Measurements from ENCODE around the gene FBXW5.

FBXW5 gene

DNA sequence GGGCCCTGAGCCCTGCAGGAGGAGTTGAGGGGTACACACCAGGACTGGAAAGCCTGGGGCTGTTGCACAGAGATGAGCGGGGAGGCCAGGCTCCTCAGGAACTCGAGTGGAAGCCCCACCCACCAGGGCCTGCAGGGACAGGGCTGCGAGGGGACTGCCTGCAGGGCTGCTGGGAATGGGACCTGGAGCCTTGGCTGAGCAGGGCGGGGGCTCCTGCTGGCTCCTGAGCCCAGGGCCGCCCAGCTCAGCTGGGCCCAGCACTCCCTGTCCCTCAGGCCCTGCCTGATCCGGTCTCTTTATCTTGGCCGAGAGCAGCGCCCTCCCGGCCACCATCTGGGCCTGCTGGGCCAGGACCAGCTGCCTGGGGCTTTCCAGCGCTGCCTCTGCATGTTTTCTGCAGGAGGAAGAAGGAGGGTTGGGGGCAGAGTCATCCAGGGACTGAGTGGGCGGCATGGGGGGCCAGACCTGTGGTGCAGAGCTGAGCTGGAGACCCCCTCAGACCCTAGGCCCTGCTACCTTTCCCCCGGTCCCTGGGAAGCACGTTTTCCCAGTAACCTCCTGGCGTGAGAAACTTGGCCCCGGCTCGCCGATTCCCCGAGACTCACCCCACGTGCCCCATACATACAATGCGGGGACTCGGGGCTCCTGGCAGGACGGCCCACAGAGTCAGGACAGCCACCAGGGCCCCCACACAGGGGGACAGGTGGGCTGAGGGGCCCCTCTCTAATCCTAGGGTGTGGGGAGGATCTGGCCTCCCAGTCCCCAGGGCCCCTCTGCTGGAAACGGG, 16.9 kb upstream of the FBXW5 start:
- H3K36me3 Mint-ChIP-seq = peaks cover 4% of the 10 kb centered on the region
- peaks cover 16% of the 10 kb centered on the region for H3K27me3 Mint-ChIP-seq
- H3K4me1 Mint-ChIP-seq = peaks cover 14% of the 10 kb centered on the region
- no peak overlapping the region for H3K27ac Mint-ChIP-seq
- peaks cover 4% of the 10 kb centered on the region for H3K9me3 Mint-ChIP-seq
- ATAC-seq (ENCODE audit: low read depth) (no peak), DNase-seq (ENCODE audit: low spot score in 2 of 2) (no peak)
- no peak overlapping the region for H3K4me3 Mint-ChIP-seq

DNA sequence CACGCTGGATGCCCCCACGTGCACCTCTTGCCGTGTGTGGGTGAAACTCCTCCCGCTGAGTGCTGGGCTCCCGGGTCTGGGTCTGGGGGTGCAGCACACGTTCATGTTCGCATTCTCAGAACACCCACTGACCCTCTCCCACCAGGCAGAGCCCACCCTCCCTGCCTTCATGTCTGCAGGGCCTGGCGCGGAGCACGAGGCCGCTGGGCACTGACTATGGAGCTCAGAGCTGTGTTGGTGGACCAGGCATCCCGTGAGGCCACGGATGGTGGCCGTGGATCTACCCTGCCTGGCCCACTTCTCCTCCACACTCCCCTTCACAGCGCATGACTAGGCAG, 16.4 kb upstream of the FBXW5 start:
- H3K4me1 Mint-ChIP-seq = peaks cover 10% of the 10 kb centered on the region
- peaks cover 4% of the 10 kb centered on the region for H3K9me3 Mint-ChIP-seq
- no peak for DNase-seq (ENCODE audit: low spot score in 2 of 2)
- no peak overlapping the region for H3K4me3 Mint-ChIP-seq
- ATAC-seq (ENCODE audit: low read depth) = no peak
- H3K36me3 Mint-ChIP-seq = peaks cover 4% of the 10 kb centered on the region
- H3K27me3 Mint-ChIP-seq = peaks cover 17% of the 10 kb centered on the region
- H3K27ac Mint-ChIP-seq = no peak overlapping the region

DNA sequence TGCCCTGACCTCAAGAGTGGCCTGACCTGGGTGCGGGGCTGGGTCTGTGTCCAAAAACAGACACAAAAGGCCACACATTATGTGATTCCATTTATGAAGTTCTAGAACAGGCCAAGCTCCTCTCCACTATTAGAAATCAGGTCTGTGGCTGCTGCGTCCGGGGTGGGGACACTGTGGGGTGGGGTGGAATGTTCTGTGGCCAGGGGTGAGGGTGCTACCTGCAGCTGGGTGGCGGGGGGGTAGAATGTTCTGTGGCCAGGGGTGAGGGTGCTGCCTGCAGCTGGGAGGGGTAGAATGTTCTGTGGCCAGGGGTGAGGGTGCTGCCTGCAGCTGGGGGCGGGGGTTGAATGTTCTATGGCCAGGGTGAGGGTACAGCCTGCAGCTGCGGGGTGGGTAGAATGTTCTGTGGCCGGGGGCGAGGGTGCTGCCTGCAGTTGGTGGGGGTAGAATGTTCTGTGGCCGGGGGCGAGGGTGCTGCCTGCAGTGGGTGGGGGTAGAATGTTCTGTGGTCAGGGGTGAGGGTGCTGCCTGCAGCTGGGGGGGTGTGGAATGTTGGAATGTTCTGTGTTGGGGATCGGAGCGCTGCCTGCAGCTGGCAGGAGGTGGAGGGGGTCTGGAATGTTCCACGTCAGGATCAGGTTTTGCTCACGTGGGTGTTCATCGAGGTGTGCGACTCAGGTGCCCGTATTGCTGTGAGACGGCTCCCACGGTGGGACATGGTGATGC, 15.8 kb upstream of the FBXW5 start:
- ATAC-seq (ENCODE audit: low read depth) = no peak
- Mint-ChIP-seq H3K27me3 (peaks cover 13% of the 10 kb centered on the region), H3K27ac (no peak overlapping the region), H3K4me3 (no peak overlapping the region), H3K4me1 (peaks cover 6% of the 10 kb centered on the region), H3K36me3 (peaks cover 4% of the 10 kb centered on the region), H3K9me3 (peaks cover 4% of the 10 kb centered on the region)
- no peak for DNase-seq (ENCODE audit: low spot score in 2 of 2)

DNA sequence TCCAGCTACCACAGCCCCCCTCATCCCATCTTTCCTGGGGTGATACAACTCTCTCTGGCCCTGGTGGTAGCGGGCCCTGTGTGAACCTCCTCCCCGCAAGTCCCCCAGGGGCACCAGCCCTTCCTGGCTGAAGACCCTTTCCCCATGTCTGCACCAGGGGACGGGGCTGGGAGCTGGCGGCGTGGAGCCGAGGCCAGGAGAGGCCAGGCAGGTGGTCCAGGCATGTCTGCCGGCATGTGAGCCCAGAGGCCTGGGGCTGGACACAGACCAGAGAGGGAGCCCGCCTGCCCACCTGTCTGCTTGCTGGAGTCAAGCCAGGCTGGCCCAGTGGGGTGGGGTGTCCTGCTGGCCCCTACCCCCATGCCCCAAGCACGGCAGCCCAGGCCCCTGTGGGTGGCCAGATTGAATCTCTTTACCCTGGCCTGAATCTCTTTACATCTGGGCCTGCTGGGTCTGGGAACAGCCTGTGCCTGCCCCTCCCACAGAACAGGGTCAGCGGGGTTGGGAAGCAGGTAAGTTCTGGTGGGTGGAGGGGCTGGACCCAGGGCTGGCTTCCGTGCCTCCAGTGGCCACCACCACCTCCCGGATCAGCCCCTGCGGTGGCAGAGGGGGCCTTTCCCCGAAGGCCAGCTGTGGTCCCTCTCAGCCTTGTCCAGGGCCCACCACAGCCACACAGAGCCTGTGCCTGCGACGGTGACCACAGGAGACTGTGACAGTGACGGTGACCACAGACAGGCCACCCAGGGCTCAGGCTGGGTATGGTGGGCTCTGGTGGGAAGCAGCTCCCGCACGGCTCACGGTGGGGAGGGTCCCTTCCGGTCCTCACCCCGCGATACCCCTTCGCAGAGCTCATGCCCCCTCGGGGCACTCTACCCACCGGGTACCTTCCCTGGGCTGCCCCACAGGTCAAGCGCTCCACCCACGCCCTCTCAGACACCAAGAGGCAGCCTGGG, 14.6 kb upstream of the FBXW5 start:
- Mint-ChIP-seq H3K4me3 (no peak overlapping the region), H3K9me3 (peaks cover 4% of the 10 kb centered on the region), H3K27ac (no peak overlapping the region), H3K4me1 (peaks cover 5% of the 10 kb centered on the region), H3K36me3 (peaks cover 4% of the 10 kb centered on the region), H3K27me3 (peaks cover 20% of the 10 kb centered on the region)
- no peak for ATAC-seq (ENCODE audit: low read depth)
- DNase-seq (ENCODE audit: low spot score in 2 of 2) = no peak

DNA sequence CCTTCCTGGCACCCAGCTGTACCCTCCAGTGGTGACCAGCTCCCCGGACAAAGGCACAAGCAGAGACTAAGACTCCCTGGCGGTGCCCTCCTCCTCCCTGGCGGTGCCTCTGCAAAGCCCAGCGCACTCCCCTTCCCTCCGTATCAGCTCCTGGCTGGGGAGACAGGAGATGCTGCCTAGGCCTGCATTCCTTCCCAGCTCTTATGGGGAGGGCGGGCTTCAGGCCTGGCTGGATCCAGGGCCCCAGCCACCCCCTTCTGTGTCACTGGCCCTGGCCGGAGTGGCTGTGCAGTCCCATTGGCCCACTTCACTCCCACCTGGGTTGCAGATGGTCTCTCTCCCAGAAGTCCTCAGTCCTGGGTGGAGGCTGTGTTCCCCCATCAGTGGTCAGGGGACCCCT, 13.9 kb upstream of the FBXW5 start:
- DNase-seq (ENCODE audit: low spot score in 2 of 2) = no peak
- Mint-ChIP-seq H3K4me3 (no peak overlapping the region), H3K4me1 (peaks cover 5% of the 10 kb centered on the region), H3K27me3 (peaks cover 20% of the 10 kb centered on the region), H3K27ac (no peak overlapping the region), H3K36me3 (peaks cover 4% of the 10 kb centered on the region), H3K9me3 (peaks cover 4% of the 10 kb centered on the region)
- no peak for ATAC-seq (ENCODE audit: low read depth)

DNA sequence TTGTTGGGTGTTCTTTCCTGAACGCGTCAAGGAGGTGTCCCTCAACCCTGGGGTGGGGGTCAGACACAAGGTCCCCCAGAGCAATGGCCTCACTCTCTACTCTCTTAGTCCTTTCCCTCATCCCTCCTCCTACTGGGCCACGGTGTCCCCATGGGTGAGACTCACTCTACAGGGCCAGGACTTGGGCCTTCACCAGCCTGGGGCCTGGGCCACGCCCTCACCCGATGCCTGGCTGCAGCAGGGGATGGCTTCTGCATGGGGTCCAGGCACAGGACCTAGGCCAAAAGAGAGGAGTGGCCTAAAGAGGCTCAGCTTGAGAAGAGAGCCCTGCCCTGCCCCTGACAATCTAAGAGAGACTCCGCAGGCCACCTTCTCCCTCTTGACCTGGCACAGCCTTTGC, 13.4 kb upstream of the FBXW5 start:
- peaks cover 4% of the 10 kb centered on the region for H3K36me3 Mint-ChIP-seq
- peaks cover 5% of the 10 kb centered on the region for H3K4me1 Mint-ChIP-seq
- H3K4me3 Mint-ChIP-seq = no peak overlapping the region
- H3K27ac Mint-ChIP-seq = no peak overlapping the region
- DNase-seq (ENCODE audit: low spot score in 2 of 2) (no peak), ATAC-seq (ENCODE audit: low read depth) (no peak)
- peaks cover 4% of the 10 kb centered on the region for H3K9me3 Mint-ChIP-seq
- H3K27me3 Mint-ChIP-seq = peaks cover 20% of the 10 kb centered on the region

DNA sequence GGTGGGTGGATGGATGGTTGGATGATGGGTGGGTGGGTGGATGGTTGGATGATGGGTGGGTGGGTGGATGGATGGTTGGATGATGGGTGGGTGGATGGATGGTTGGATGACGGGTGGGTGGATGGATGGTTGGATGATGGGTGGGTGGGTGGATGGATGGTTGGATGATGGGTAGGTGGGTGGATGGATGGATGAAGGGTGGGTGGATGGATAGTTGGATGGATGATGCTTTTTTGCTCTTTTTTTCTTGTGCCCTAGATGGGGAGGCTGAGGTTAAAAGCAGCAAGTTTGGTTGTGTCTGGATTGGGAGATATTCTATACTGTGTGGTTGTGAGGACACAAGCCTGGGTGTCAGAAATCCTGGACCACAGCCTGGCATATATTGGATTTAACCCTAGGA, 12.9 kb upstream of the FBXW5 start:
- Mint-ChIP-seq H3K9me3 (peaks cover 4% of the 10 kb centered on the region), H3K27ac (no peak overlapping the region), H3K4me1 (peaks cover 5% of the 10 kb centered on the region), H3K36me3 (peaks cover 4% of the 10 kb centered on the region), H3K27me3 (peaks cover 20% of the 10 kb centered on the region), H3K4me3 (no peak overlapping the region)
- DNase-seq (ENCODE audit: low spot score in 2 of 2) (no peak), ATAC-seq (ENCODE audit: low read depth) (no peak)

DNA sequence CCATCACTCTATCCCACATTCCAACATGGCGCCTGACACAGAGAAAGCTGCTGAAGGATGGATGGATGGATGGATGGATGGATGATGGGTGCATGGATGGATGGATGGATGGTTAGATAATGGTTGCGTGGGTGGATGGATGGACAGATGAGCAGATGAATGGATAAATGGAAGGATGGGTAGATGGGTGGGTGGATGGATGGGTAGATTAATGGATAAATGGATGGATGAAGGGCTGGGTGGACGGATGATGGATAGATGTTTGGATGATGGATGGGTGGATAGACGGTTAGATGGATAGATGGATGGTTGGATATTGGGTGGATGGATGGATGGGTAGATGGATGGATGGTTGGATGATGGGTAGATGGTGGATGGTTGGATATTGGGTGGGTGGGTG, 12.1 kb upstream of the FBXW5 start:
- ATAC-seq (ENCODE audit: low read depth) = no peak
- DNase-seq (ENCODE audit: low spot score in 2 of 2) = no peak
- Mint-ChIP-seq H3K4me3 (no peak overlapping the region), H3K27me3 (peaks cover 20% of the 10 kb centered on the region), H3K9me3 (peaks cover 4% of the 10 kb centered on the region), H3K36me3 (peaks cover 4% of the 10 kb centered on the region), H3K27ac (no peak overlapping the region), H3K4me1 (peaks cover 5% of the 10 kb centered on the region)

DNA sequence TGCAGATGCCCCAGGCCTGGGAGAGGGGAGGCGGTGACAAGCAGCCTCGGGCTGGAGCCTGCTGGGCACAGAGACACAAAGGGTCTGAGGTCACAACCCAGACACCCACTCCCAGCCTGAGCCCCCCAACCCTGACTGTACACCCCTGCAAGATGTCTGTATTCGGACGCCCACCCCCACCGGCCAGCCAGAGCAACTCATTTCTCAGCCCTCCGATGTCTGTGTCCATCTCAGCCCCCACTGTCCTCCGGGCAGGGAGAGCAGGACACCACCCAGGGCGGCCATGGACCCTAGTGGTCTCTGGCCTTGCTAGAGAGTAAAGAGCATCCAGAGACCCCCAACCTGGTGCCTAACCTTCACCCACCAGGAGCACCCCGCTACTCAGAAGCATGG, 11.4 kb upstream of the FBXW5 start:
- Mint-ChIP-seq H3K27ac (no peak overlapping the region), H3K4me1 (peaks cover 5% of the 10 kb centered on the region), H3K9me3 (peaks cover 4% of the 10 kb centered on the region), H3K4me3 (no peak overlapping the region), H3K27me3 (peaks cover 20% of the 10 kb centered on the region), H3K36me3 (peaks cover 4% of the 10 kb centered on the region)
- DNase-seq (ENCODE audit: low spot score in 2 of 2) (no peak), ATAC-seq (ENCODE audit: low read depth) (no peak)

DNA sequence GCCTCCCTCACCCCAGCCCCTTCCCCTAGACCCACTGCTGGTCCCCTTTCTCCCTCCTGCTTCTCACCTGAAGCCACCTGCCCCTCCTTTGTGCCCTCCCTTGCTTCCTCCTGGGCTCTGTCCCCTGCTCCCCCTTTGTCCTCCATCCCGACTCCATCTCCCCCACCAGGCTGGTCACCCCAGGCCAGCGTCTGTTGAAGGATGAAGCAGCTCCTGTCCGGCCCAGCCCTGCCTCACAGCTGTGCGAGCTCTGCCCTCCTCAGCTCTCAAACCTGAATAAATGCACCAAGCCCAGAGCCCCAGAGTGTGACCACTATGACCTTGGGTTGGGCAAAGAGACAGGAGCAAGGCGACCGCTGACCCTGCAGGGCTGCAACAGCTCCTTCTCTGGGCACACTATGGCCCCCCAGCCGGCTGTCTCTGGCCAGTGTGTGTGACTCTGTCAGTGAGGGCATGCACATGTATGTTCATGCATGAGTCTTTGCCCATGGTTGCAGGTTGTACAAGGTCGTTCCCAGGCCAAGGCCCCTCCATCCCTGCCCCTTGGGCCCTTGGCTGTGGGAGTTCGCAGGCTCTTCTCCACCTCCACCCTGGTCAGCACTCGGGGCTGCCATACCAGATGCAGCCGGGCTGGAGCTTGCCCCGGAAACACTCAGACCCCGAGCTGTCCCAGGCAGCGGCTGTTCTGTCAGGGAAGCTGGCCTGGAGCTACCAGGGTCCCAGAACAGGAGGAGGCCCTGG, 10.8 kb upstream of the FBXW5 start:
- Mint-ChIP-seq H3K27ac (no peak overlapping the region), H3K9me3 (peaks cover 4% of the 10 kb centered on the region), H3K4me3 (no peak overlapping the region)

DNA sequence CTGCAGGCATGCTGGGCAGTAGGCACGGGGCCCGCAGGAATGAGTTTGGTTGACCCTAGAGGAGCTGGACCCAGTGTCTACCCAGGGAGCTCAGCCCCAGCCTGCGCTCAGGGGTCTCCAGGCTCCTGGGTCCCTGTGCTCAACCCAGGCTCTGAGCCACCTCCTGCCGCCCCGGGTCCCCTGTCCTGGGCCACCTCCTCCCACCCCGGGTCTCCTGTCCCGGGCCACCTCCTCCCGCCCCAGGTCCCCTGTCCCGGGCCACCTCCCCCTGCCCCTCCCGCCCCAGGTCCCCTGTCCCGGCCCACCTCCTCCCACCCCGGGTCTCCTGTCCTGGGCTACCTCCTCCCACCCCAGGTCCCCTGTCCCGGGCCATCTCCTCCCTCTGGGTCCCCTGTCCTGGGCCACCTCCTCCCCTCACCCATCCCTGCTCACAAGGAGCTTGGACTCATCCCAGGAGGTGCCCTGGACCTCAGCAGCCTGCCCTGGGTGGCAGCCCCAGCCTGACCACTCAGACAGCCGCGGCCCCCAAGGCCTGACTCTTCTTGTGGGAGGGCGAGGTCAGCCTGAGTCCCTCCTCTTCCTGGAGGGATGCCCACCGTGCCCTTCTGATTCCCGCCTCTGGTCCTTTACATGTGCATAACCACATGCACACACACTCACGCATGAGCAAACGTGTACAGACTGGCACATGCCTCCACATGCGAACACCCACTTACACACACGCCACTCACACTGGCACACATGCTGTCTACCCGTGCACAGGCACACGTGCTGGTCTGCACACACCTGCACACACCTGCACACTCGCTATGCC, 9.9 kb upstream of the FBXW5 start:
- ATAC-seq (ENCODE audit: low read depth) = no peak
- peaks cover 4% of the 10 kb centered on the region for H3K9me3 Mint-ChIP-seq
- H3K27ac Mint-ChIP-seq = no peak overlapping the region
- H3K4me3 Mint-ChIP-seq = no peak overlapping the region
- H3K27me3 Mint-ChIP-seq = peaks cover 16% of the 10 kb centered on the region
- no peak for DNase-seq (ENCODE audit: low spot score in 2 of 2)
- peaks cover 7% of the 10 kb centered on the region for H3K4me1 Mint-ChIP-seq
- H3K36me3 Mint-ChIP-seq = peaks cover 4% of the 10 kb centered on the region

More for the DNA sequence above, 10.8 kb upstream of the FBXW5 start:
- DNase-seq (ENCODE audit: low spot score in 2 of 2) = no peak
- Mint-ChIP-seq H3K4me1 (peaks cover 5% of the 10 kb centered on the region), H3K36me3 (peaks cover 4% of the 10 kb centered on the region), H3K27me3 (peaks cover 18% of the 10 kb centered on the region)
- ATAC-seq (ENCODE audit: low read depth) = no peak

DNA sequence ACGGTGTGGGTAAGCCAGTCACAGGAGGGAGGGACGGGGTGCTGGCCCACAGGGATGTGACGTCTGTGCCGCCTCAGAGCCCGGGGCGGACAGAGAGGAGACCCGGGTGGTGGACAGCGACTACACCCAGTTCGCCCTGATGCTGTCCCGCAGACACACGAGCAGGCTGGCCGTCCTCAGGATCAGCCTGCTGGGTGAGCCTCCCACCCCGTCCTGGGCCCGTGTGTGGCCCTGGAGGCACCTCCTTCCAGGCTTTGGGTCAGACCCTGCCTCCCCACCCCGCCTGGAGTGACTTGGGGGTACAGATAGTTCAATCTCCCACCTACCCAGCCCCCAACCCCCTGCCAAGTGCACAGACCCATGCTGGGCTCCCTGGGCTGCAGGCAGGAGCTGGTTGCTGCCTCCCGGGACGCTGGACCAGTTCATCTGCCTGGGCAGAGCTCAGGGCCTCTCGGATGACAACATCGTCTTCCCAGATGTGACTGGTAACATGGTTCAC, 9.3 kb upstream of the FBXW5 start:
- H3K27ac Mint-ChIP-seq = no peak overlapping the region
- ATAC-seq (ENCODE audit: low read depth) (no peak), DNase-seq (ENCODE audit: low spot score in 2 of 2) (no peak)
- no peak overlapping the region for H3K4me3 Mint-ChIP-seq
- peaks cover 15% of the 10 kb centered on the region for H3K27me3 Mint-ChIP-seq
- H3K36me3 Mint-ChIP-seq = peaks cover 4% of the 10 kb centered on the region
- peaks cover 4% of the 10 kb centered on the region for H3K9me3 Mint-ChIP-seq
- peaks cover 7% of the 10 kb centered on the region for H3K4me1 Mint-ChIP-seq

Measured in memory B cell (primary cell).